Umbilical cord (tissue), 2 donors: Measurements from ENCODE around the gene FXYD6. TPM values are rescaled to one million over a fixed set of nuclear protein-coding genes. Genes with fewer than 3 reads are reported as not detected.
"Not testable (repeated sequence)": the region's sequence is repeated elsewhere in the genome, so short reads cannot be mapped to it uniquely, and the experiment has no call there.

ENCODE experiments used
- DNase-seq: peaks from one replicate; pipeline ENCODE4 v3.0.0-alpha.2; 2015; ENCODE audit warnings: low spot score
- total RNA-seq: library from RNA; depleted of rRNA; stranded (reverse); fragments of >200 nt; gene quantifications from one replicate; pipeline ENCODE4 v1.2.3, GENCODE V29; 2014; ENCODE audit warnings: low replicate concordance; ENCODE audit not compliant: insufficient read depth

FXYD6 gene
- total RNA-seq, 1 donor from 2014 or later = 48.2 TPM

GRCh38 chr11:117870103-117870952 lies 6.1 kb downstream of the FXYD6 start:
- peak; percentile 45 for DNase-seq

GRCh38 chr11:117869604-117870003 lies 6.9 kb downstream of the FXYD6 start:
- DNase-seq = peak; percentile 59

- DNase-seq = peak; percentile 45
These were observed 7.5 kb downstream of the FXYD6 start for GRCh38 chr11:117868815-117869561.

GRCh38 chr11:117868088-117868487 lies 8.4 kb downstream of the FXYD6 start:
- DNase-seq = no peak

GRCh38 chr11:117866526-117866925 lies 9.9 kb downstream of the FXYD6 start:
- DNase-seq = no peak

DNA sequence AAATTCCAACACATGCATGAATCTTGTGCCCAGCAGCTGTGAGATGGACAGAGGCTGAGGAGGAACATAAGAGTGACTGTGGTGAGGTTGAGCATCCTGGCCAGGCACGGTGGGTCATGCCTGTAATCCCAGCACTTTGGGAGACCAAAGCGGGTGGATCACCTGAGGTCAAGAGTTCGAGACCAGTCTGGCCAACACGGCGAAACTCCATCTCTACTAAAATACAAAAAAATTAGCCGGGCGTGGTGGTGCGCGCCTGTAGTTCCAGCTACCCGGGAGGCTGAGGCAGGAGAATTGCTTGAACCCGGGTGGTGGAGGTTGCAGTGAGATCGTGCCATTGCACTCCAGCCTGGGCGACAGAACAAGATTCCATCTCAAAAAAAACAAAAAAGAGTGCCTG lies 10.9 kb downstream of the FXYD6 start:
- DNase-seq = not testable (repeated sequence)

DNA sequence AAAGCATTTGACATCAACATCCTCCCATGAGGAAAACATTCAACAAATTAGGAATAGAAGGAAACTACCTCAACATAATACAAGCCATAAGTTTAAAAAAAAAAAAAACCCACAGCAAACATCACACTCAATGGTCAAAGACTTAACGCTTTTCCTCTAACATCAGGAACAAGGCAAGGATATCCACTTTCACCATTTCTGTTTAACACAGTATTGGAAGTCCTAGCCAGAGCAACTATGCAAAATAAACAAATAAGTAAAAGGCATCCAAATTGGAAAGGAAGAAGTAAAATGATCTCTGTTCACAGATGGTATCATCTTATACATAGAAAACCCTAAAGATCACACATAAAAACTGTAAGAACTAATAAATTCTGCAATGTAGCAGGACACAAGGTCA lies 13.1 kb downstream of the FXYD6 start:
- DNase-seq = no peak

- DNase-seq = no peak
These were observed 13.7 kb downstream of the FXYD6 start for GRCh38 chr11:117862753-117863152.

DNA sequence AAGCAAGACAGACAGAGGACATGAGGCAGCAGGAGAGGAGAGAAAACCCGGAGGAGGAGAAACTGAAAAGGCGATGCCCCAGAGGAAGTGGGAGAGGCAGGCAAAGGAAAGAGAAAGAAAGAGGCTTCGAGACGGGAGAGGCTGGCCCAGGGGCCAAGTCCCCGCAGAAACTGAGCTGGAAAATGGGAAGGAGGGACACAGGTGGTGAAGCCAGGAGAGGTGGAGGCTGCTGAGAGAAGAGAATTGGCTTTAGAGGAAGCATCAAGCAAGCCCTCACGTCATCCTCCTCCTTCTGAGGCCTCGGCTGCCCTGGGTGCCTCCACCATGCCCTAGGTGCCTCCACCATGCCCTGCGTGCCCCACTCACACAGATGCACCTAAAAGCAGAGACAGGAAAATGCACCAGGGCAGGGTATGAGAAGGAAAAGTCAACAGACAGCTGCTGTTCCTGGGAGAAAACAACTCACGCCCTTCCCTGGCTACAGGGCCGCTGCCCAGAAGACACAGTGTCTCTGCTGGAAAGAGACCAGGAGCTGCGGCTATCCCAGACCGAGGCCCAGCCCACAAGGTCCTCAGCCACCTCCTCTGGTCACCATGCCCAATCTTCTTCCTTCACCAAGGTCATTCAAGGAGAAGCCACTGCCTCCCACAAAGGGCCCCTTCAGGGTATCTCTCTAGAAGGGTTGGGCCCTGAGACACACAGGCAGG lies 14.3 kb downstream of the FXYD6 start:
- no peak for DNase-seq

DNA sequence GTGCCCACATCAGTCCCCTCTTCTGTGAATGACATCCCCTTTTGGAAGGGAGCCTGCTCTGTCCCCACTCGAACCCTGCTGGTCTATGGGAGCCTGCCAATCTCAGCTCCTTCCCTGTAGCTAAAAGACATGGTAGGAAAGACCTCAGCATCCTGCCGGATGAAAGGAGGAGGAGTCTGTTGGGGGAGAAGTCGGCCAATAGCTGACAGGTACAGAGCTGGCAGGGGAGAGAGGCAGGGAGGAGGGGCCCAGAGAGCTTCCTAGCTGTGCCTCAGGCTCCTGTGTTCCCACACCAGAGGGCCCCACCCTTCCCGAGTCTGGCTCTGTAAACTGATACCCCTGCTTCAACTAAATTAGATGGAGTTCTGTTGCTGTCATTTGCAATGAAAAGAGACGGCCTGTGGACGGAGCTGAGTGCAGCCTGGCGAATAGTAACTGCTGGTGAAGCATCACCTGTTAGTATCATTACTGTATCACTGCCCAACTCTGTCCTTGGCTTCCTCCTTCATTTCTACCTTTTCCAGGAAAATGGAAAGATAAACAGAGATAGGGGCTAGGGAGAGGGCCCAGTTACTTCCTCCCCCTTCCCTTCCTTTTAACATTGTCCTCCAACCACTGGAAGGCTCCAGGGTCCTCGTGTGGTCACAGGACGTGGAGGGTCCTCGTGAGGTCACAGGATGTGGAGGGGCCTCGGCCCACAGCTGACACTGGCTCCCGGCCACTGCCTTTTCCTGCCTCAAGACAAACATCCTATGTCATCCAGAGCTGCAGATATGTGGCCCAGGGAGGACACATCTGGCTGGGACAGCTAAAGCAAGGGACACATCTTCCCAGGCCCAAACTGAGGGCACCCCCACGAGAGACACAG lies 15.1 kb downstream of the FXYD6 start:
- peak; percentile 75 for DNase-seq

GRCh38 chr11:117860139-117860538 lies 16.3 kb downstream of the FXYD6 start:
- no peak for DNase-seq

DNA sequence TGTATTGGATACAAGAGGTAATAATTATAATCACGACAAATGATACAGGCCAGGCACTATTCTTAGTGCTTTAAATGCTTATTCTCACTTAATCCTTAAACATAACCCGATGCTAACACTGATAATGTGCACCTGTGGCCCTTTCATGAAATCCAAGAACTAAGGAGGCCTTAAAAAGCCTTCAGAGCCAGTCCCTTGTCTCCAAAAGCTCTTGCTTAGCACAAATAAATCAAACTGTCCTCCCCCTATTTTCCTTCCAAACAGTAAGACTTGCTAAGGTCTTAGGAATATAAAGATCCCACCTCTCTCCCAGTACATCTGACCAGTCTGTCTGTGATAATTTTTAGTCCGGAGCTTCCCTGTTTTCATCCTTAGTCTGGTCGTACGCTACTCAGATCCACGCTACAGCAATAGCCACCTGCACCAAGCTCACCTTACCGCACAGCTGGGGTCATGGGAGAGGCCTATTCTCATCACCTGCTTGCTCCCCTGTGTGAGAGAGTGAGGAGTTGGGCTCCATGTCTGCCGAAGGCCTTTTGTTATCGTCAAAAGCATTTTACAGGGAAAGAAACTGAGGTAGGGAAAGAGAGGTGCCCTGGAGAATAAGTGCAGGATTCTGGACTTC lies 16.9 kb downstream of the FXYD6 start:
- no peak for DNase-seq

DNA sequence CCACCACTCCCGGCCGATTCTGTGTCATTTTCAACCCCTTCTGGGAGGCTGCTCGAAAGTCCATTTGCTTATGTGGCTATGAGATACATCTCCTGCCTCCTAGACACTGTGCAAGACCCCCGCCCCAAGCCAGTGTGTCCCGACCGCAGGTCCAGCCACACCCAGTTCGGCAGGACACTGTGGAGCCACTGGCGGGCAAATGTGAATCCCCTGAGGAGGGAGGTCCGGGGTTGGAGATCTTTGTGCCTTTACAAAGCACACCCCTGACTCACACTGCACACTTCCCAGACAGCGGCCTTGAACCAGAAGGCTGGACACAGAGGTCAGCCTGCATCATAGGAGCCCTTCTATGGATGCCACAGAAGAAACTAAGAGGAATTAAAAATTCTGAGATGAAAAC lies 17.4 kb downstream of the FXYD6 start:
- no peak for DNase-seq

DNA sequence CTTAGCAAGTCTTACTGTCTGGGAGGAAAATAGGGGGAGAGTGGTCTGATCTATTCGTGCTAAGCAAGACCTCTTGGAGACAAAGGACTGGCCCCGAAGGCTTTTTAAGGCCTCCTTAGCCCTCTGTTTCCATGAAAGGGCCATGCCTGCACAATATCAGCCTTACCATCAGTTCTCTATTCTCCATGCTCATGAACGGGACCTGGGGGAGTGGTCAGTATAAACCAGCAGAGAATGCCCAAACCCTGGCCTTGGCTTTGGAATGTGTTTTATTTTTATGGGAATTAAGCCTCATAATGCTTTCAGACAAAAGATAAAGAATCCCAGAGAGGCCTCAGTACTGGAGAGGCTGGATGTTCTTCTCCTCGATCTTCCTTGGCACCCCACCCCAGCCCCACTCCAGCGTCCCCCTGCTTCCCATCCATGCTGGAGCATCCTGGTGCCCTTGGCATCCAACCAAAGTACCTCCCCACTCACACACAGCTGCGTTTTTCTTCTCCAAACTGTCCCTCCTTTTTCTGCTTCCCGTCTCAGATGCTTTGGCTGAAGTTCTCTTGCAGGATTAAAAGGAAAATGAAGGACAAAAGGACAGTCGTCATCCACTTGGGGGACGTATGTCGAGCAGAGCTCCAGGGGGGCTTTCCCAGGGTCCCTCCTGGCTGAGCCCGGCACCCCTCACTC lies 18.6 kb downstream of the FXYD6 start:
- peak; percentile 43 for DNase-seq

DNA sequence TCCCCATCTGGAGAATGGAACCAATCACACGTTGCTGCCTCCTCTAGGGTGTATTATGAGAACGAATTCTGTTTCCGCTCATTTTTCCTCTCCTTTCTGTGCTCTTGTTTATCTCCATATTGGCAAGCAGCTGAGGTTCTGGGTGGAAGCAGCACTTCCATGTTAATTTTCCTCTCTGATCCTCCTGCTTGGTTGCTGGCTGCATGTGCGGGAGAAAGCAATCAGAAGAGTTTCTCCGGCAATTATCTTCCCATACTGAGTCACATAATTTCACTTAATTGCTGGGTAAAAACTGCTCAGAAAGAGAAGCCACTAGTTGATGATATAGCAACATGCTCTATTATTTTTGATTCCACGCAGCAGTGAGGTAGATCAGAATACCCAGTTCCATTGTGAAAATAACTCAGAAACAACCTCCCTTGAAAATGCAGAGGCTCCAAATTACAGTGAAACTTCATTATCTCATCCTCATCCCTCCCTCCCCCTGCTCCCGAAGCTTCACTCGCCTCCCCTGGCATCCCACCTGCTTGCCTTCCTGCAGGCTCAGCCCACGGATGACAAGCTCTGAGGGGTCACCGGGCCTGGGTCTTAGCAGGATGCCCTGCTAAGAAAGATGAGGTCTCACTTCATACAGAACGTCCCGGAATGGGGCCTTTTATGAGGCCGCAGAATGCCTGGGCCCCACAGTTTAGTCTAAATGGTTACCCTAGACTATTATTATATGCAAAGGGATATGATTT lies 20.4 kb downstream of the FXYD6 start:
- DNase-seq = no peak

GRCh38 chr11:117855186-117855845 lies 21.1 kb downstream of the FXYD6 start:
- DNase-seq = no peak

DNA sequence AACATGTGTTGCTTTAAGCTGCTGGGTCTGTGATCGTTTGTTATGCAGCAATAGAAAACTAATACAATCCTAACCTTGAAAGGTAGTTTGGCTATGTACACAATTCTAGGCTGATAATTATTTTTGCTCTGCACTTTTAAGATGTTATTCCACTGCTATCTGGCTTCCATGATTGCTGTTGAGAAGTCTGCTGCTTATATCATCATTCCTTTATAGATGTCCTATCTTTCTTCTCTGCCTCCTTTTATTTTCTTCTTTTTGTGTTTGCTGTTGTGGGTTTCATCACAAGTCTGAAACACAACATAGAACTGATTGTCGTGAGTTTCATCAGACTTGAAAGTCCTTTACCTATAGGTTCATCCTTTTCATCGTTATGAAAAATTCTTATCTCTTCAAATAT lies 24.1 kb downstream of the FXYD6 start:
- no peak for DNase-seq

- peak; percentile 77 for DNase-seq
These were observed 24.6 kb downstream of the FXYD6 start for GRCh38 chr11:117851852-117852251.

DNA sequence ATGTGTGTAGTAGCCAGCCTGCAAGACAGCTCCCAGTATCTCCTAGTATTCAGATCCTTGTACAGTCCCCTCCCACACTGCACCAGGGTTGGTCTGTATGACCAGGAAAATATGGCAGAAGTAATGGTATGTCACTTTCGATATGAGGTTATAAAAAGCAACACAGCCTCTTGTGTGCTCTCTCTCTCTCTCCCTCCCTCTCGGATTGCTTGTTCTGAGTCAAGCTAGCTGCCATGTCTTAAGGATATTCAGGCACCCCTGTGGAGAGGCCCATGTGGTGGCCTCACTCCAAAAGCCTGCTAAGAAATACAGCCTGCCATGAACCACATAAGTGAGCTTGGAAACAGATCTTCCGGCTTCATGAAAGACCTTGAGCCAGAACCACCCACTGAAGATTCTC lies 25.4 kb downstream of the FXYD6 start:
- DNase-seq = peak; percentile 97
